Endothelial cell of umbilical vein (primary cell): ENCODE measurements around the gene GALNT9. TPM values are rescaled to one million over a fixed set of nuclear protein-coding genes. Genes with fewer than 3 reads are reported as not detected.

ENCODE experiments used
- BruUV-seq: library from RNA; stranded (reverse); fragments of 400-500 nt; replicated peaks from 2 replicates; lab custom pipeline; 2021; lab: Mats Ljungman, UMichigan
- CTCF ChIA-PET: fragments of 300-600, 350-600 bp; sonication (Branson Sonifier 250); formaldehyde crosslinking; loops from one replicate; lab custom pipeline; 2021; ENCODE audit warnings: antibody characterized with exemption, inconsistent platforms; lab: Charles Lee
- POLR2A ChIA-PET: fragments of 300-600, 350-600 bp; sonication (Branson Sonifier 250); formaldehyde crosslinking; loops from one replicate; lab custom pipeline; 2021; ENCODE audit warnings: antibody characterized with exemption, inconsistent platforms; lab: Charles Lee
- DNase-seq: peaks from one replicate; pipeline ENCODE4 v3.0.0-alpha.2; 2011; ENCODE audit warnings: low read depth, low spot score
- FAIRE-seq: peaks from 2 replicates; lab custom pipeline; 2011; peaks lifted over from hg19 to GRCh38; lab: Jason Lieb, UNC
- H2AFZ ChIP-seq: 2 replicates; pipeline ENCODE4 v1.6.0; 2012; ENCODE audit warnings: low read depth, low read length, control low read depth, inconsistent platforms
- H3K27ac ChIP-seq: 2 replicates; pipeline ENCODE4 v1.5.1; 2011; ENCODE audit warnings: low read depth, mild to moderate bottlenecking, control low read depth, low read length, moderate library complexity; ENCODE audit not compliant: insufficient read depth
- H3K27me3 ChIP-seq, 2 experiments: 2 replicates each; pipeline versions ENCODE4 v1.6.0 to v1.6.1; 2011; ENCODE audit warnings: low read length in 2 of 2, mixed read lengths in 1 of 2; ENCODE audit not compliant: control insufficient read depth in 2 of 2, insufficient read depth in 2 of 2
- H3K36me3 ChIP-seq, 2 experiments: 2 replicates in 1 of 2; 3 replicates in 1 of 2; pipeline ENCODE4 v1.5.1; 2011; ENCODE audit warnings: low read length in 2 of 2, mild to moderate bottlenecking in 1 of 2, moderate library complexity in 1 of 2; ENCODE audit not compliant: control insufficient read depth in 2 of 2, insufficient read depth in 2 of 2; ENCODE audit errors: extremely low read depth in 1 of 2
- H3K4me1 ChIP-seq: 3 replicates; pipeline ENCODE4 v1.5.1; 2011; ENCODE audit warnings: mild to moderate bottlenecking, low read length; ENCODE audit not compliant: control insufficient read depth, insufficient read depth; ENCODE audit errors: extremely low read depth
- H3K4me2 ChIP-seq: 2 replicates; pipeline ENCODE4 v1.6.1; 2011; ENCODE audit warnings: low read length, control low read depth, mixed read lengths; ENCODE audit not compliant: insufficient read depth
- H3K4me3 ChIP-seq, 3 experiments: fragments of 200-600 bp in 1 of 3; sonication (generic), shearing (Covaris generic) in 1 of 3; replicated peaks in 1 of 3; 2 replicates each; pipeline ENCODE4 v1.5.1; 2011 to 2016; ENCODE audit warnings: control low read depth in 3 of 3, low read length in 3 of 3, mild to moderate bottlenecking in 2 of 3, inconsistent platforms in 1 of 3, low read depth in 1 of 3, moderate library complexity in 1 of 3; ENCODE audit not compliant: insufficient read depth in 1 of 3
- H3K79me2 ChIP-seq: 2 replicates; pipeline ENCODE4 v1.6.0; 2012; ENCODE audit warnings: low read length, inconsistent platforms; ENCODE audit not compliant: control insufficient read depth, insufficient read depth
- H3K9ac ChIP-seq: replicated peaks from 2 replicates; pipeline ENCODE3; 2011; ENCODE audit warnings: low read length, control low read depth; ENCODE audit not compliant: insufficient read depth; ENCODE audit errors: extremely low read depth
- H3K9me1 ChIP-seq: replicated peaks from 3 replicates; pipeline ENCODE4 v1.6.0; 2011; ENCODE audit warnings: mild to moderate bottlenecking, low read length; ENCODE audit not compliant: control insufficient read depth, insufficient read depth; ENCODE audit errors: extremely low read depth
- H3K9me3 ChIP-seq: replicated peaks from 2 replicates; pipeline ENCODE4 v1.5.1; 2012; ENCODE audit warnings: low read length, inconsistent platforms; ENCODE audit not compliant: control insufficient read depth, insufficient read depth
- H4K20me1 ChIP-seq: replicated peaks from 2 replicates; pipeline ENCODE3; 2011; ENCODE audit warnings: mild to moderate bottlenecking, low read length; ENCODE audit not compliant: control insufficient read depth, insufficient read depth; ENCODE audit errors: extremely low read depth
- CTCF ChIP-seq, 2 donors: IDR thresholded peaks; 1 replicate in 1 of 2; 2 replicates in 1 of 2; pipeline ENCODE4 v1.5.1; 2011; ENCODE audit warnings: low read length in 2 of 2, mild to moderate bottlenecking in 2 of 2, moderate library complexity in 2 of 2, control low read depth in 1 of 2, inconsistent platforms in 1 of 2, low read depth in 1 of 2; ENCODE audit not compliant: insufficient read depth in 1 of 2; ENCODE audit errors: extremely low read depth in 1 of 2
- EZH2 ChIP-seq: IDR thresholded peaks from 2 replicates; pipeline ENCODE4 v1.6.1; 2012; ENCODE audit warnings: borderline replicate concordance, low read depth, mild to moderate bottlenecking, moderate library complexity, low read length, inconsistent platforms; ENCODE audit not compliant: severe bottlenecking
- FOS ChIP-seq: IDR thresholded peaks from 2 replicates; pipeline ENCODE4 v1.6.1; 2011; ENCODE audit warnings: mild to moderate bottlenecking, low read length, moderate library complexity, borderline replicate concordance; ENCODE audit not compliant: insufficient read depth
- GATA2 ChIP-seq: IDR thresholded peaks from 2 replicates; pipeline ENCODE4 v1.7.0; 2011; ENCODE audit warnings: low read depth, mild to moderate bottlenecking, moderate library complexity, mixed read lengths, low read length; ENCODE audit not compliant: insufficient read length, insufficient read depth
- JUN ChIP-seq: IDR thresholded peaks from 2 replicates; pipeline ENCODE4 v1.6.1; 2011; ENCODE audit warnings: borderline replicate concordance, low read depth; ENCODE audit not compliant: insufficient read length, insufficient read depth
- MAX ChIP-seq: IDR thresholded peaks from 2 replicates; pipeline ENCODE4 v1.6.1; 2011; ENCODE audit not compliant: insufficient read depth, insufficient read length
- MYC ChIP-seq: IDR thresholded peaks from one replicate; pipeline ENCODE4 v1.6.1; 2011; ENCODE audit warnings: mild to moderate bottlenecking, low read depth, low read length
- POLR2A ChIP-seq: IDR thresholded peaks from 2 replicates; pipeline ENCODE4 v1.6.1; 2012; ENCODE audit warnings: low read depth, mild to moderate bottlenecking, control low read depth, low read length
- POLR2AphosphoS5 ChIP-seq: IDR thresholded peaks from 2 replicates; pipeline ENCODE4 v1.6.1; 2012; ENCODE audit warnings: low read depth, mild to moderate bottlenecking, control low read depth, low read length, moderate library complexity; ENCODE audit not compliant: insufficient read depth
- dilution Hi-C: fragments of 300-500 bp; cut with MboI; formaldehyde crosslinking; loops from one replicate; pipeline ENCODE4 v1.15.0; 2019; ENCODE audit warnings: low sequenced_read_pairs; ENCODE audit not compliant: extremely low pct_ligation_motif_present
- intact Hi-C: fragments of 100-400 bp; cut with micrococcal nuclease; formaldehyde crosslinking; loops from one replicate; pipeline ENCODE4 v1.10.0; 2022
- polyA plus RNA-seq, 4 experiments: library from polyadenylated mRNA; depleted of rRNA in 3 of 4; stranded (reverse) in 3 of 4; unstranded in 1 of 4; fragments of >200 nt; gene quantifications; 2 replicates each; pipeline versions ENCODE4 v1.2.1 to v1.2.3, GENCODE V29; 2011 to 2012; ENCODE audit warnings: missing spikeins in 1 of 4
- total RNA-seq: library from RNA; stranded (reverse); gene quantifications from 2 replicates; pipeline ENCODE4 v1.2.3, GENCODE V29; 2021

The GALNT9 gene
- total and polyA plus RNA-seq, 2 donors (not counting 3 experiments of a cell fraction or from before 2014, with no cell fraction given): 0.14 to 0.73 TPM

- Histone ChIP-seq H3K79me2 (no peaks in the 10 kb centered on the region), H3K9me3 (no peaks in the 10 kb centered on the region), H3K9me1 (no peaks in the 10 kb centered on the region), H2AFZ (no peak overlapping the region), H3K27me3 (no peaks in the 10 kb centered on the region), H3K9ac (no peak overlapping the region), H3K4me2 (no peak overlapping the region), H3K36me3 (no peaks in the 10 kb centered on the region), H3K4me1 (no peaks in the 10 kb centered on the region), H4K20me1 (no peaks in the 10 kb centered on the region), H3K4me3 (no peak overlapping the region), H3K27ac (no peak overlapping the region)
- intact Hi-C loops: no loop called here
- POLR2A ChIA-PET: no interaction called here
- dilution Hi-C loops: no loop called here
- BruUV-seq: no TSS peak
- no peak for TF ChIP-seq POLR2A
- no peak for TF ChIP-seq MAX
- TF ChIP-seq FOS: no peak
- no peak for TF ChIP-seq CTCF (IDR thresholded peaks at IDR 0.05; ENCODE audit: extremely low read depth in 1 of 2, insufficient read depth in 1 of 2, low read depth in 1 of 2, low read length in 2 of 2)
- no peak for TF ChIP-seq POLR2AphosphoS5
- no peak for TF ChIP-seq GATA2
- TF ChIP-seq EZH2: no peak
- no peak for TF ChIP-seq JUN
- TF ChIP-seq MYC: no peak
- CTCF ChIA-PET: no interaction called here
- no peak for FAIRE-seq
- no peak for DNase-seq
These were observed 62.6 kb downstream of the GALNT9 start for GRCh38 chr12:132266802-132267201.
